NT2/D1 (cell line): ENCODE data around the gene EZH2.

Experiments
- DNase-seq: peaks from one replicate; pipeline ENCODE4 v3.0.0-alpha.2; 2011; ENCODE audit warnings: low read depth, low spot score
- H3K27me3 ChIP-seq: 2 replicates; pipeline ENCODE4 v1.6.0; 2011; ENCODE audit warnings: mild to moderate bottlenecking; ENCODE audit not compliant: insufficient read length, insufficient read depth
- H3K36me3 ChIP-seq: 2 replicates; pipeline ENCODE4 v1.6.1; 2011; ENCODE audit warnings: mild to moderate bottlenecking, low read length, mixed read lengths; ENCODE audit not compliant: insufficient read depth, insufficient read length
- H3K4me1 ChIP-seq: 2 replicates; pipeline ENCODE4 v1.5.1; 2011; ENCODE audit not compliant: insufficient read depth, insufficient read length
- H3K4me3 ChIP-seq: 2 replicates; pipeline ENCODE4 v1.5.1; 2011; ENCODE audit warnings: low read depth; ENCODE audit not compliant: insufficient read length
- H3K9ac ChIP-seq: 2 replicates; pipeline ENCODE4 v1.6.0; 2011; ENCODE audit warnings: low read depth; ENCODE audit not compliant: insufficient read length
- H3K9me3 ChIP-seq: 2 replicates; pipeline ENCODE4 v1.5.1; 2011; ENCODE audit warnings: mild to moderate bottlenecking, low read length; ENCODE audit not compliant: insufficient read depth
- SUZ12 ChIP-seq: IDR thresholded peaks from 2 replicates; pipeline ENCODE4 v1.6.1; 2011; ENCODE audit not compliant: insufficient read length, insufficient read depth; ENCODE audit errors: extremely low read depth
- YY1 ChIP-seq: IDR thresholded peaks from 2 replicates; pipeline ENCODE4 v1.6.1; 2011; ENCODE audit not compliant: insufficient read length, insufficient read depth
- ZNF274 ChIP-seq: IDR thresholded peaks from 2 replicates; pipeline ENCODE4 v1.6.1; 2011; ENCODE audit warnings: mild to moderate bottlenecking, low read depth, low read length

The EZH2 gene

DNA sequence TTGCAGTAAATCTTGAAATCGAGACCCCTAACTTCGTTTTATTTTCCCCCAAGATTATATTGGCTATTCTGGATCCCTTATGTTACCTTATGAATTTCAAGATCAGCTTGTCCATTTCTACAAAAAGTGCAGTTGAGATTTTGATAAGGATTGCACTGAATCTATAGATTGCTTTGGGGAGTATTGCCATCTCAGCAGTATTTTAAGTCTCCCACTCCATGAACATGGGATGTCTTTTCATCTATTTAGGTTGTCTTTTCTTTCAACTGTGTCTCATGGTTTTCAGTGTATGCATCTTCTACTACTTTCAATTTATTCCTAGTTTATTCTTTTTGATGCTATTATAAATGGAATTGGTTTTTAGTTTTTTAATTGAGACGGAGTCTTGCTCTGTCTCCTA, 89.6 kb downstream of the EZH2 start:
- Histone ChIP-seq H3K4me1 (no peaks in the 10 kb centered on the region), H3K9ac (no peak overlapping the region), H3K27me3 (no peaks in the 10 kb centered on the region), H3K9me3 (no peaks in the 10 kb centered on the region; the same call in none of the 2 replicates), H3K4me3 (no peak overlapping the region), H3K36me3 (peaks cover 79% of the 10 kb centered on the region)
- TF ChIP-seq SUZ12 (no peak), YY1 (no peak), ZNF274 (no peak)
- DNase-seq = no peak

DNA sequence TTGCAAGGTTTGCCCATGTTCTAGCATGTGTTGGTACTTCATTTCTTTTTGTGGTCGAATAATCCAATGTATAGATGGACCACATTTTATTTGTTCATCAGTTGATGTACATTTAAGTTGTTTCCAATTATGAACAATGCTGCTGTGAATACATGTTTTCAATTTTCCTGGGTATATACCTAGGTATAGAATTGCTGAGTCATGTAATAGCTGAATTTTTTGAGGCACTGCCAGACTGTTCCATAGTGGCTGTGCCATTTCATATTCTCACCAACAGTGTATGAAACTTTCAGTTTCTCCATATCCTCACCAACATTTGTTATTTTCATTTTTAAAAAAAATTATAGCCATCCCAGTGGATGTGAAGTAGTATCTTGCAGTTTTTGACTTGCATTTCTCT, 90.5 kb downstream of the EZH2 start:
- Histone ChIP-seq H3K4me3 (no peak overlapping the region), H3K9me3 (no peaks in the 10 kb centered on the region; the same call in none of the 2 replicates), H3K9ac (no peak overlapping the region), H3K27me3 (no peaks in the 10 kb centered on the region), H3K4me1 (no peaks in the 10 kb centered on the region), H3K36me3 (peaks cover 80% of the 10 kb centered on the region)
- no peak for TF ChIP-seq ZNF274
- DNase-seq = no peak

DNA sequence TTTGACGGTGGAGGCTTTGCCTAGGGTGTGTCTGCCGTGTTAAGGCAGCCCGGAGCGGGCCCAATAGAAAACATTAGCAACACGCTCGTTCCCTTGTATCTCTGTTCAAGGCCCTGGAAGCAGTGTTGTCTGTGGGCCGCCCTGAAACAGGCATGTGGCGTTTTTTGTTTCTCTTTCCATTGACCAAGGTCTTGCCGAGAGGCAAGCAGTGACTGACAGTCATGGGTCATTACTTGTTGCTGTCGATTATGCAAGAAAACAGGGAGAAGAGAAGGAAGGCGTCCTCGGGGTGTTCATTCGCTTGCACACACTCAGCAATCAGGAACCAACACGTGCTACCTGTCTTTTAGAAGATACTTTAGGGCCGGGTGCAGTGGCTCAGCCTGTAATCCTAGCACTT, 92.5 kb downstream of the EZH2 start:
- Histone ChIP-seq H3K9ac (no peak overlapping the region), H3K27me3 (no peaks in the 10 kb centered on the region), H3K4me3 (no peak overlapping the region), H3K9me3 (no peaks in the 10 kb centered on the region; the same call in 1 of the 2 replicates), H3K4me1 (no peaks in the 10 kb centered on the region), H3K36me3 (peaks cover 83% of the 10 kb centered on the region)
- DNase-seq = no peak
- no peak for TF ChIP-seq ZNF274

DNA sequence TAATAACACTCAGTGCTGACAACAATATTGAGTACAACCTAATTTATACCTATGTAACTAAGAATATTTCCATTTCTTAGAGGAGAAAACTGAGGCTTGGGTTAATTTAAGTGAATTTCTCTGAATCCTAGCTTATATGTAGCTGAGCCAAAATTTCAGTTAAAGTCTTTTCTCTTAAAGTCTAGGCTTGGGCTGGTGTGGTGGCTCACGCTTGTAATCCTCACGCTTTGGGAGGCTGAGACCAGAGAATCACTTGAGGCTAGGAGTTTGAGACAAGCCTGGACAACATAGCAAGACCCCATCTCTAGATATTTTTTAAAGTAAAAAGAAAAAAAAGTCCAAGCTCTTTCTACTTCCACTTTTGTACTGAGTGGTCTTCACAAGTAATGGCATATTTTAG, 93.2 kb downstream of the EZH2 start:
- Histone ChIP-seq H3K4me3 (no peak overlapping the region), H3K27me3 (no peaks in the 10 kb centered on the region), H3K4me1 (no peaks in the 10 kb centered on the region), H3K36me3 (peaks cover 83% of the 10 kb centered on the region), H3K9ac (no peak overlapping the region), H3K9me3 (no peaks in the 10 kb centered on the region; the same call in 1 of the 2 replicates)
- no peak for DNase-seq
- TF ChIP-seq YY1 (no peak), SUZ12 (no peak), ZNF274 (no peak)

DNA sequence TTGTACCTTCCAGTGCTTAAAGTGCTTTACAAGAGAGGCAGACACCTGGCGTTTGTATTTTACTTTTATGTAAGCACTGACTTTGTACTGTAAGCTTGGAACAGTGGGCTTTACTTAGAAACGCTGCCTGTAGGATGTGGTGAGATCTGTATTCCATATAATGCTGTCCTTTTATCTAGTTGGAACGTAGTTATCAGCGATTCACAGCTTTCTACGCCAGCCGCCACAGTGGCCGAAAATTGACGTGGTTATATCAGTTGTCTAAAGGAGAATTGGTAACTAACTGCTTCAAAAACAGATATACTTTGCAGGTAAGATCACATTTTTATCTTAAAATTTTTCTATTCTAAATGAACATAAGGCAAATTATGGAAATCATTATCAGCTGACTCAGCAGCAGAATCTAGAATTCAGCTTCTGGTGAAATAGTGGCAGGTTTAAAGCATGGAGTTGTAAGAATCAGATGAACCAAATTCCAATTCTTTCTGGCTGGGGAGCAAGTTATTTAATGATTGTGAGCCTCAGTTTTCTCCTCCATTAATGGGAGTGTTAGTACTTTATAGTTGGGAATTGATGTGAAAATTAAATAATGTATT, 93.9 kb downstream of the EZH2 start:
- Histone ChIP-seq H3K9me3 (no peaks in the 10 kb centered on the region; the same call in 1 of the 2 replicates), H3K4me1 (no peaks in the 10 kb centered on the region), H3K27me3 (no peaks in the 10 kb centered on the region), H3K36me3 (peaks cover 86% of the 10 kb centered on the region), H3K4me3 (no peak overlapping the region), H3K9ac (no peak overlapping the region)
- no peak for TF ChIP-seq ZNF274
- no peak for TF ChIP-seq YY1
- no peak for TF ChIP-seq SUZ12
- no peak for DNase-seq

DNA sequence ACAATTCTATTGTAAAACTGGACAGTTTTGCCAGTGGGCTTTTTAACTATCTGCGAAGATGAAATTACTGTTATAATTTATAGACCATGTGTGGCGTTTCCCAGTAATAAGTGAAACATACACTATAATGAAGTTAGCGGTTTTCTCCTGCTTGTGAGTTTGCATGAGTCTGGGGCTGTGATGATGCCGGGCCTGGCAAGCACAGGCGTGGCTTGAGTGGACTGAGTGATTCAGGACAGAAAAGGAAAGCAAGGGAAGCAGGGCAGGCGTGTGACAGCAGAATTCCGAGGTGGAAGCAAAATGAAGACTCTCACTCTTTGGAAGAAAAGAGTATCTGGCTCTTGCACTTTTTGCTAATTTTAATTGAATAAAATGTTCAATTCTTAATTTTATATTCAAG, 94.9 kb downstream of the EZH2 start:
- H3K4me3 ChIP-seq = no peak overlapping the region
- no peak for DNase-seq
- peaks cover 89% of the 10 kb centered on the region for H3K36me3 ChIP-seq
- no peak overlapping the region for H3K9ac ChIP-seq
- H3K4me1 ChIP-seq = no peaks in the 10 kb centered on the region
- TF ChIP-seq ZNF274 = no peak
- no peak for TF ChIP-seq SUZ12
- no peak for TF ChIP-seq YY1
- no peaks in the 10 kb centered on the region for H3K27me3 ChIP-seq
- no peaks in the 10 kb centered on the region; the same call in 1 of the 2 replicates for H3K9me3 ChIP-seq

DNA sequence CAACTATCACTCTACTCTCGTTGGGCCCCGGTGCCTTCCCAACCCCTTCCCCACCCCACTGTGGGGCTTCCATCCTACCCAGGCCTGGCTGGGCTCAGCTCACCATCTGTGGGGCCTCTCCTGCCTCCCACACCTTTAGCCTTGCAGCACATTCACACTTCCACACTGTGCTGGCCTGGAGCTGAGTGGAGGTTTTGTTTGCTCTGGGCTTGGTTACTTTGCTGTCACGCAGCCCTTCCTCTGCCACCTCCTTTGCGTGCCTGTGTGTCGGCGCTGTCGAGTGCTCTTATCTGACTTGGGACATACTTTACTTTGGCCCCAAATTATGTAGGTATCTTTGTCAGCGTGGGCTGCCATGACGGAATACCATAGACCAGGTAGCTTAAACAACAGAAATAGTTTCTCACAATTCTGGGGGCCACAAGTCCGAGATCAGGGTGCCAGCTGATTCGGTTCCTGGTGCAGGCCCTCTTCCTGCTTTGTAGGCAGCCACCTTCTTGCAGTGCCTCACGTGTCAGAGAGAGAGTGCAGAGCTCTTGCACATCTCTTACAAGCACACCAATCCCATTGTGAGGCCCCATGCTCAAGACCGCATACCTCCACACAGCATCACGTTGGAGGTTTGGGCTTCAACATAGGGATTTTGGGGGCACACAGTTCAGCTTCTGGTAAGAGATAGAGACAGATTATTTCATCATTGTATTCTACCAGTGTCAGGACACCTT, 96.4 kb downstream of the EZH2 start:
- Histone ChIP-seq H3K4me3 (no peak overlapping the region), H3K9ac (no peak overlapping the region), H3K36me3 (peaks cover 89% of the 10 kb centered on the region), H3K9me3 (no peaks in the 10 kb centered on the region), H3K4me1 (no peaks in the 10 kb centered on the region), H3K27me3 (no peaks in the 10 kb centered on the region)
- TF ChIP-seq YY1 = no peak
- DNase-seq = no peak
